Neural cell (in vitro differentiated cells): Measurements from ENCODE around the gene MGAT4C. TPM values are rescaled to one million over a fixed set of nuclear protein-coding genes. Genes with fewer than 3 reads are reported as not detected.

Experiments used
- H2AFZ ChIP-seq: fragments of 200-600, 300-800 bp; sonication (generic), shearing (Covaris generic); 2 replicates; pipeline ENCODE4 v1.6.0; 2014; ENCODE audit warnings: low read depth, mild to moderate bottlenecking, antibody characterized with exemption, low read length, moderate library complexity
- H3F3A ChIP-seq: fragments of 200-600 bp; shearing (Covaris generic); 2 replicates; pipeline ENCODE4 v1.6.1; 2016; ENCODE audit warnings: mild to moderate bottlenecking, moderate library complexity, mixed read lengths, antibody characterized with exemption, low read length; ENCODE audit not compliant: insufficient read depth, poor library complexity, severe bottlenecking
- H3K27ac ChIP-seq: fragments of 200-600, 300-800 bp; sonication (generic), shearing (Covaris generic); 2 replicates; pipeline ENCODE4 v1.5.1; 2014; ENCODE audit warnings: mild to moderate bottlenecking, low read length, moderate library complexity
- H3K27me3 ChIP-seq: fragments of 300-800, 200-600 bp; sonication (generic), shearing (Covaris generic); 2 replicates; pipeline ENCODE4 v1.6.0; 2014; ENCODE audit warnings: mild to moderate bottlenecking, low read depth, low read length, moderate library complexity; ENCODE audit not compliant: insufficient read depth
- H3K36me3 ChIP-seq: fragments of 300-800, 200-600 bp; sonication (generic), shearing (Covaris generic); 2 replicates; pipeline ENCODE4 v1.5.1; 2014; ENCODE audit warnings: mild to moderate bottlenecking, antibody characterized with exemption, low read length, moderate library complexity; ENCODE audit not compliant: insufficient read depth
- H3K4me2 ChIP-seq: fragments of 300-800, 200-600 bp; sonication (generic), shearing (Covaris generic); 2 replicates; pipeline ENCODE4 v1.6.0; 2014; ENCODE audit warnings: mild to moderate bottlenecking, low read length
- H3K4me3 ChIP-seq: fragments of 300-800, 200-600 bp; sonication (generic), shearing (Covaris generic); 2 replicates; pipeline ENCODE4 v1.5.1; 2014; ENCODE audit warnings: mild to moderate bottlenecking, low read length, moderate library complexity
- H3K79me2 ChIP-seq: fragments of 200-600 bp; shearing (Covaris generic); replicated peaks from 2 replicates; pipeline ENCODE4 v1.6.0; 2014; ENCODE audit warnings: mild to moderate bottlenecking, low read length, moderate library complexity; ENCODE audit not compliant: insufficient read depth
- H3K9ac ChIP-seq: fragments of 300-800, 200-600 bp; sonication (generic), shearing (Covaris generic); 2 replicates; pipeline ENCODE4 v1.6.1; 2016; ENCODE audit warnings: mild to moderate bottlenecking, low read length, mixed read lengths
- H3K9me2 ChIP-seq: fragments of 200-600 bp; shearing (Covaris generic); 2 replicates; pipeline ENCODE4 v1.6.1; 2016; ENCODE audit warnings: mild to moderate bottlenecking, low read length, mixed read lengths; ENCODE audit not compliant: insufficient read depth
- H3K9me3 ChIP-seq: fragments of 200-600, 300-800 bp; sonication (generic), shearing (Covaris generic); 2 replicates; pipeline ENCODE4 v1.6.1; 2016; ENCODE audit warnings: mild to moderate bottlenecking, mixed run types, low read length, moderate library complexity, mixed read lengths
- H4K20me1 ChIP-seq: fragments of 200-600 bp; shearing (Covaris generic); 2 replicates; pipeline ENCODE4 v1.6.1; 2016; ENCODE audit warnings: mild to moderate bottlenecking, mixed run types; ENCODE audit not compliant: insufficient read depth
- CTCF ChIP-seq: fragments of 450-650 bp; IDR thresholded peaks from 2 replicates; pipeline ENCODE4 v1.5.1; 2014; ENCODE audit warnings: antibody characterized with exemption, mild to moderate bottlenecking, moderate library complexity; ENCODE audit not compliant: poor library complexity, severe bottlenecking
- EP300 ChIP-seq: fragments of 450-650 bp; conservative IDR thresholded peaks from 2 replicates; pipeline ENCODE4 v1.6.1; 2014; ENCODE audit warnings: antibody characterized with exemption, mild to moderate bottlenecking, moderate library complexity; ENCODE audit not compliant: poor library complexity, severe bottlenecking
- EZH2 ChIP-seq: fragments of 200-600, 300-800 bp; shearing (Covaris generic), sonication (generic); IDR thresholded peaks from 2 replicates; pipeline ENCODE4 v1.6.1; 2014; ENCODE audit warnings: antibody characterized with exemption, low read length, borderline replicate concordance, mild to moderate bottlenecking; ENCODE audit not compliant: insufficient read depth, poor library complexity, severe bottlenecking
- MXI1 ChIP-seq: fragments of 450-650 bp; conservative IDR thresholded peaks from 2 replicates; pipeline ENCODE4 v1.6.1; 2014; ENCODE audit warnings: antibody characterized with exemption, mild to moderate bottlenecking; ENCODE audit not compliant: poor library complexity, severe bottlenecking
- POLR2AphosphoS5 ChIP-seq: IDR thresholded peaks from 2 replicates; pipeline ENCODE4 v1.6.1; 2012
- RAD21 ChIP-seq: fragments of 450-650 bp; conservative IDR thresholded peaks from 2 replicates; pipeline ENCODE4 v1.6.1; 2014; ENCODE audit warnings: antibody characterized with exemption, mild to moderate bottlenecking, moderate library complexity
- REST ChIP-seq: IDR thresholded peaks from 2 replicates; pipeline ENCODE4 v1.6.1; 2012; ENCODE audit warnings: borderline replicate concordance
- SMC3 ChIP-seq: fragments of 450-650 bp; conservative IDR thresholded peaks from 2 replicates; pipeline ENCODE4 v1.6.1; 2014; ENCODE audit warnings: antibody characterized with exemption, mild to moderate bottlenecking, moderate library complexity; ENCODE audit not compliant: poor library complexity
- TAF1 ChIP-seq: IDR thresholded peaks from 2 replicates; pipeline ENCODE4 v1.6.1; 2012; ENCODE audit warnings: low read depth
- polyA plus RNA-seq: library from polyadenylated mRNA; depleted of rRNA; stranded (reverse); fragments of >200 nt; gene quantifications from 2 replicates; pipeline ENCODE4 v1.2.3, GENCODE V29; 2014

MGAT4C gene
- polyA plus RNA-seq, 1 donor from 2014 or later: 20.7 TPM

- H3F3A ChIP-seq: no peaks in the 10 kb centered on the region
- H2AFZ ChIP-seq: no peak overlapping the region
- no peak overlapping the region for H3K4me3 ChIP-seq
- no peaks in the 10 kb centered on the region for H3K9me3 ChIP-seq
- H3K4me2 ChIP-seq: no peak overlapping the region
- no peaks in the 10 kb centered on the region for H4K20me1 ChIP-seq
- no peak for TF ChIP-seq RAD21
- TF ChIP-seq SMC3: no peak
- TF ChIP-seq EZH2: no peak
- TF ChIP-seq MXI1: no peak
- no peak for TF ChIP-seq REST
- TF ChIP-seq POLR2AphosphoS5: no peak
- TF ChIP-seq TAF1: no peak
- TF ChIP-seq CTCF: no peak
- TF ChIP-seq EP300: no peak
- H3K9ac ChIP-seq: no peak overlapping the region
- no peaks in the 10 kb centered on the region for H3K79me2 ChIP-seq
- H3K27me3 ChIP-seq: no peaks in the 10 kb centered on the region
- H3K27ac ChIP-seq: no peak overlapping the region
- no peaks in the 10 kb centered on the region for H3K9me2 ChIP-seq
- H3K36me3 ChIP-seq: no peaks in the 10 kb centered on the region
Observed at GRCh38 chr12:85983601-85984000, 272.6 kb downstream of the MGAT4C start.

- Histone ChIP-seq H2AFZ (no peak overlapping the region), H3K36me3 (no peaks in the 10 kb centered on the region), H4K20me1 (no peaks in the 10 kb centered on the region), H3K4me2 (no peak overlapping the region), H3K4me3 (no peak overlapping the region), H3K27me3 (no peaks in the 10 kb centered on the region), H3F3A (no peaks in the 10 kb centered on the region), H3K9me2 (no peaks in the 10 kb centered on the region), H3K27ac (no peak overlapping the region), H3K79me2 (no peaks in the 10 kb centered on the region), H3K9me3 (no peaks in the 10 kb centered on the region), H3K9ac (no peak overlapping the region)
- TF ChIP-seq EP300 (no peak), RAD21 (no peak), TAF1 (no peak), REST (no peak), POLR2AphosphoS5 (no peak), EZH2 (no peak), MXI1 (no peak), SMC3 (no peak)
Observed at GRCh38 chr12:85979641-85980040, 276.6 kb downstream of the MGAT4C start.
